HepG2 (cell line): ENCODE data around the gene PTPRU. TPM values are rescaled to one million over a fixed set of nuclear protein-coding genes. Genes with fewer than 3 reads are reported as not detected.

ENCODE experiments used
- ATAC-seq: fragments of 200-7000 bp; cut with Tn5 transposase; 3 replicates; pipeline ENCODE4 v1.9.1; 2020; ENCODE audit warnings: mild to moderate bottlenecking, moderate library complexity
- BruUV-seq: library from RNA; stranded (reverse); fragments of 400-500 nt; replicated peaks from 2 replicates; lab custom pipeline; 2021; lab: Mats Ljungman, UMichigan
- CTCF ChIA-PET: fragments of 300-600 bp; formaldehyde crosslinking; extraction: SDS; loops from one replicate; lab custom pipeline; 2021; ENCODE audit warnings: low total read pairs, inconsistent platforms, low intra/inter-chr PET ratio; lab: Yijun Ruan, JAX
- POLR2A ChIA-PET: fragments of 350-600 bp; sonication (Branson Sonifier 250); formaldehyde crosslinking; loops from one replicate; lab custom pipeline; 2020; ENCODE audit warnings: antibody characterized with exemption, inconsistent platforms; lab: Yijun Ruan, JAX
- DNase-seq: peaks from one replicate; pipeline ENCODE4 v3.0.0-alpha.2; 2015; ENCODE audit warnings: low spot score
- FAIRE-seq: peaks from 3 replicates; lab custom pipeline; 2011; peaks lifted over from hg19 to GRCh38; lab: Jason Lieb, UNC
- H2AFZ ChIP-seq: one replicate; pipeline ENCODE4 v1.6.1; 2011; ENCODE audit warnings: low read length, inconsistent platforms
- H3K27ac ChIP-seq: fragments of 300-600 bp; 3 replicates; pipeline ENCODE4 v1.8.0; 2011; ENCODE audit warnings: mixed run types, mild to moderate bottlenecking, mixed read lengths, low read length, inconsistent platforms; ENCODE audit not compliant: insufficient read depth; ENCODE audit errors: extremely low read length
- H3K27me3 ChIP-seq, 2 experiments: fragments of 200-600 bp in 1 of 2; 2 replicates in 1 of 2; 3 replicates in 1 of 2; pipeline versions ENCODE4 v1.6.0 to v1.8.0; 2011; ENCODE audit warnings: low read length in 2 of 2, mild to moderate bottlenecking in 2 of 2, moderate library complexity in 2 of 2, inconsistent platforms in 1 of 2; ENCODE audit not compliant: insufficient read depth in 2 of 2, control insufficient read depth in 1 of 2
- H3K36me3 ChIP-seq, 2 experiments: fragments of 200-600 bp in 1 of 2; replicated peaks in 1 of 2; 2 replicates in 1 of 2; 3 replicates in 1 of 2; pipeline versions ENCODE4 v1.5.1 to v1.8.0; 2011; ENCODE audit warnings: low read length in 2 of 2, inconsistent platforms in 1 of 2; ENCODE audit not compliant: insufficient read depth in 2 of 2, control insufficient read depth in 1 of 2
- H3K4me1 ChIP-seq: 2 replicates; pipeline ENCODE4 v1.5.1; 2012; ENCODE audit warnings: low read length, inconsistent platforms; ENCODE audit not compliant: insufficient read depth
- H3K4me2 ChIP-seq: 2 replicates; pipeline ENCODE4 v1.6.0; 2011; ENCODE audit warnings: low read depth, low read length, inconsistent platforms
- H3K4me3 ChIP-seq, 3 experiments: fragments of 200-600 bp in 1 of 3; sonication (generic), shearing (Covaris generic) in 1 of 3; replicated peaks in 1 of 3; 2 replicates each; pipeline ENCODE4 v1.5.1; 2011 to 2016; ENCODE audit warnings: low read length in 3 of 3, inconsistent platforms in 2 of 3, low read depth in 2 of 3, mild to moderate bottlenecking in 2 of 3, control low read depth in 1 of 3, mixed read lengths in 1 of 3; ENCODE audit not compliant: insufficient read depth in 1 of 3
- H3K79me2 ChIP-seq: one replicate; pipeline ENCODE4 v1.6.1; 2011; ENCODE audit warnings: low read length, inconsistent platforms; ENCODE audit not compliant: insufficient read depth
- H3K9ac ChIP-seq: 2 replicates; pipeline ENCODE4 v1.6.0; 2011; ENCODE audit warnings: mild to moderate bottlenecking, low read depth, low read length, inconsistent platforms; ENCODE audit not compliant: insufficient read depth
- H3K9me3 ChIP-seq: 2 replicates; pipeline ENCODE4 v1.5.1; 2012; ENCODE audit warnings: mild to moderate bottlenecking, low read length
- H4K20me1 ChIP-seq: 2 replicates; pipeline ENCODE4 v1.6.0; 2011; ENCODE audit warnings: inconsistent platforms, mild to moderate bottlenecking, low read length, moderate library complexity; ENCODE audit not compliant: insufficient read depth
- CREB3 ChIP-seq: sonication (generic); formaldehyde crosslinking; IDR thresholded peaks from 2 replicates; pipeline ENCODE4 v1.5.0; 2020; ENCODE audit warnings: missing genetic modification reagents
- DMAP1 ChIP-seq: IDR thresholded peaks from 2 replicates; pipeline ENCODE4 v1.6.1; 2016
- NFRKB ChIP-seq: fragments of 450-650 bp; IDR thresholded peaks from 2 replicates; pipeline ENCODE4 v1.6.1; 2017
- PTBP1 ChIP-seq: fragments of 200-400 bp; formaldehyde crosslinking; IDR thresholded peaks from 2 replicates; pipeline ENCODE4 v1.6.1; 2018; ENCODE audit warnings: low read length, low read depth; ENCODE audit not compliant: poor library complexity, severe bottlenecking
- SIX1 ChIP-seq: sonication (generic); formaldehyde crosslinking; IDR thresholded peaks from 2 replicates; pipeline ENCODE4 v1.4.0; 2020; ENCODE audit warnings: missing genetic modification reagents, borderline replicate concordance
- SPEN ChIP-seq: sonication (generic); formaldehyde crosslinking; IDR thresholded peaks from 2 replicates; pipeline ENCODE4 v1.5.1; 2020; ENCODE audit warnings: low read depth, mild to moderate bottlenecking, missing genetic modification reagents
- SRSF4 ChIP-seq: fragments of 200-400 bp; formaldehyde crosslinking; IDR thresholded peaks from one replicate; pipeline ENCODE4 v1.6.1; 2018; ENCODE audit warnings: mild to moderate bottlenecking, low read depth, low read length, moderate library complexity; ENCODE audit not compliant: poor library complexity, severe bottlenecking
- SUZ12 ChIP-seq: fragments of 150-350 bp; IDR thresholded peaks from 2 replicates; pipeline ENCODE4 v1.6.1; 2014; ENCODE audit warnings: low read depth, low read length
- ZFP62 ChIP-seq: sonication (generic); formaldehyde crosslinking; IDR thresholded peaks from 2 replicates; pipeline ENCODE4 v1.4.0; 2020; ENCODE audit warnings: missing genetic modification reagents
- ZNF329 ChIP-seq: sonication (generic); formaldehyde crosslinking; IDR thresholded peaks from 2 replicates; pipeline ENCODE4 v1.9.0; 2021; ENCODE audit warnings: low read depth, mild to moderate bottlenecking, missing genetic modification reagents
- ZNF431 ChIP-seq: sonication (generic); formaldehyde crosslinking; IDR thresholded peaks from 2 replicates; pipeline ENCODE4 v1.9.0; 2022; ENCODE audit warnings: missing genetic modification reagents, low read depth, mild to moderate bottlenecking, borderline replicate concordance
- WGBS: methylation state at CpG from one replicate; pipeline ENCODE4 v1.1.6; 2017; ENCODE audit warnings: low lambda C conversion rate; 5-methylcytosine and 5-hydroxymethylcytosine counted together
- in situ Hi-C: cut with HindIII; loops from 2 replicates; pipeline ENCODE4 v1.10.0; 2017; ENCODE audit warnings: low pct_unique_long_range_greater_than_20kb; ENCODE audit not compliant: extremely low pct_ligation_motif_present
- intact Hi-C: fragments of 100-400 bp; cut with micrococcal nuclease; formaldehyde crosslinking; loops from one replicate; pipeline ENCODE4 v1.10.0; 2022; ENCODE audit not compliant: unreplicated experiment
- polyA plus RNA-seq, 8 experiments: library from polyadenylated mRNA; depleted of rRNA in 3 of 8; stranded (reverse) in 7 of 8; unstranded in 1 of 8; fragments of >200 nt; fragmentation: Illumina TruSeq in 4 of 8; extraction: Trizol in 4 of 8; gene quantifications; 2 replicates each; pipeline versions ENCODE4 v1.2.1 to v1.2.3, GENCODE V29; 2011 to 2016; ENCODE audit warnings: low read depth in 4 of 8, missing spikeins in 1 of 8, mixed read lengths in 1 of 8; ENCODE audit not compliant: insufficient read depth in 1 of 8
- total RNA-seq, 5 experiments: library from RNA; depleted of rRNA; stranded (reverse); fragments of >200 nt; fragmentation: Illumina TruSeq; extraction: Trizol; gene quantifications; 2 replicates each; pipeline ENCODE4 v1.2.3, GENCODE V29; 2016; ENCODE audit warnings: low read depth in 1 of 5

The PTPRU gene
- total and polyA plus RNA-seq, 2 of the 13 experiments (the other 11 are each of a cell fraction or from before 2014, with no cell fraction given): 21.6 to 22.3 TPM

DNA sequence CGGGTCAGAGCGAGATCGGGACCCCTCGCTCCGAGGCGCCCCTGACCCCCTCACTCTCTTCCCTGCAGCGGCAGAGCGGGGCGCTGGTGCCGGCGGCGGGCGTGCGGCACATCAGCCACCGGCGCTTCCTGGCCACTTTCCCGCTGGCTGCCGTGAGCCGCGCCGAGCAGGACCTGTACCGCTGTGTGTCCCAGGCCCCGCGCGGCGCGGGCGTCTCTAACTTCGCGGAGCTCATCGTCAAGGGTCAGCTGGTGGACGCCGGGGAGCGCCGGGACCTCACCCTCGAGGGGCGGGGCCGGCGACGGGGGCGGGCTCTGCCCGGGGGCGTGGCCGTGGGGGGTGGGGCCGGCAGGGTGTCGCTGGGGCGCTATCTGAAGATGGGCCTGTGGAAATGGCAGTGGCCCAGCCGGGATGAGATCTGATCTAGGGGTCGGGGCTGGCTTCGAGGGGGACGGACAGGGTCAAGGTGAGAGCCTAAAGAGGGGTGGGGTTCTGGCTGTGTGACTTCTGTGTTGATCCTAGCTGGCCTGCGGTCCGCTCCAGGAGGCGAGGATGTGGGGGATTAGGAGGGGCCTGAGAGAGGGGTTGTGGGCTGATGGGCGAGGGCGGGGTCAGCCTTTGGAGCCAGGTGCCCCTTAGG lies 23.6 kb downstream of the PTPRU start (continued):
- no peak for TF ChIP-seq CREB3 (CRISPR knock-in tag)

GRCh38 chr1:29260531-29260930 lies 24.2 kb downstream of the PTPRU start:
- Histone ChIP-seq H2AFZ (no peak overlapping the region), H4K20me1 (peaks cover 4% of the 10 kb centered on the region; the same call in 1 of the 2 replicates), H3K79me2 (no peaks in the 10 kb centered on the region), H3K27me3 (no peaks in the 10 kb centered on the region), H3K9ac (no peak overlapping the region), H3K4me1 (peaks cover 7% of the 10 kb centered on the region; the same call in 1 of the 2 replicates), H3K4me3 (no peak overlapping the region), H3K36me3 (peaks cover 2 to 6% of the 10 kb centered on the region in 2 experiments; a peak in 3 of 5 replicates), H3K27ac (no peak overlapping the region), H3K4me2 (no peak overlapping the region), H3K9me3 (no peaks in the 10 kb centered on the region)
- no TSS peak for BruUV-seq
- no peak for DNase-seq
- no peak for ATAC-seq
- ChIA-PET CTCF (no interaction called here), POLR2A (no interaction called here)
- in situ Hi-C loops (no loop called here), intact Hi-C loops (no loop called here)
- WGBS: 97% methylated on average over 23 of the region's 29 CpGs
- TF ChIP-seq SIX1 (CRISPR knock-in tag) (no peak), ZNF329 (CRISPR knock-in tag) (no peak), SPEN (CRISPR knock-in tag) (no peak), ZFP62 (CRISPR knock-in tag) (no peak), SUZ12 (no peak), DMAP1 (CRISPR knock-in tag) (no peak), PTBP1 (no peak), NFRKB (no peak), ZNF431 (CRISPR knock-in tag) (no peak), SRSF4 (no peak)
- FAIRE-seq: no peak
